Dermis blood vessel endothelial cell (primary cell): ENCODE data around the gene TRAPPC12. TPM values are rescaled to one million over a fixed set of nuclear protein-coding genes. Genes with fewer than 3 reads are reported as not detected.
"Not testable (repeated sequence)": the region's sequence is repeated elsewhere in the genome, so short reads cannot be mapped to it uniquely, and the experiment has no call there.

Experiments used
- DNase-seq: peaks from one replicate; pipeline ENCODE4 v3.0.0; 2010
- total RNA-seq: library from RNA; depleted of rRNA; stranded (reverse); fragments of >200 nt; gene quantifications from 2 replicates; pipeline ENCODE4 v1.2.3, GENCODE V29; 2014

The TRAPPC12 gene
- 35.7 and 63.0 TPM in 2 replicates for total RNA-seq

- DNase-seq: peak; percentile 86
Observed at GRCh38 chr2:3379647-3380534, at the start of gene TRAPPC12. TRAPPC12 (plus strand) TSS chr2:3379694; CDS start chr2:3387624, 7,930 bp downstream.

- DNase-seq: no peak
Observed at GRCh38 chr2:3332133-3332532, 47.4 kb upstream of the TRAPPC12 start.

GRCh38 chr2:3334392-3335345, 44.8 kb upstream of the TRAPPC12 start:
- no peak for DNase-seq

GRCh38 chr2:3336844-3337243, 42.6 kb upstream of the TRAPPC12 start:
- DNase-seq: no peak

GRCh38 chr2:3338340-3338739, 41.2 kb upstream of the TRAPPC12 start:
- DNase-seq: no peak

- no peak for DNase-seq
Observed at GRCh38 chr2:3340144-3340543, 39.4 kb upstream of the TRAPPC12 start.

- DNase-seq: no peak
Observed at GRCh38 chr2:3341336-3341735, 38.2 kb upstream of the TRAPPC12 start.

- no peak for DNase-seq
Observed at GRCh38 chr2:3342324-3342723, 37.2 kb upstream of the TRAPPC12 start.

- DNase-seq: no peak
Observed at GRCh38 chr2:3343012-3343411, 36.5 kb upstream of the TRAPPC12 start.

- no peak for DNase-seq
Observed at GRCh38 chr2:3344897-3345296, 34.6 kb upstream of the TRAPPC12 start.

- no peak for DNase-seq
Observed at GRCh38 chr2:3345621-3346020, 33.9 kb upstream of the TRAPPC12 start.

- DNase-seq: no peak
Observed at GRCh38 chr2:3348767-3349166, 30.7 kb upstream of the TRAPPC12 start.

- no peak for DNase-seq
Observed at GRCh38 chr2:3349211-3349693, 30.2 kb upstream of the TRAPPC12 start.

GRCh38 chr2:3354986-3355385, 24.5 kb upstream of the TRAPPC12 start:
- DNase-seq: no peak

GRCh38 chr2:3355951-3356569, 23.4 kb upstream of the TRAPPC12 start:
- no peak for DNase-seq

- DNase-seq: no peak
Observed at GRCh38 chr2:3356799-3357198, 22.7 kb upstream of the TRAPPC12 start.

GRCh38 chr2:3357446-3357845, 22.0 kb upstream of the TRAPPC12 start:
- DNase-seq: not testable (repeated sequence)

GRCh38 chr2:3357926-3358325, 21.6 kb upstream of the TRAPPC12 start:
- no peak for DNase-seq

GRCh38 chr2:3361518-3362389, 17.7 kb upstream of the TRAPPC12 start:
- DNase-seq: no peak

- no peak for DNase-seq
Observed at GRCh38 chr2:3365219-3365618, 14.3 kb upstream of the TRAPPC12 start.

GRCh38 chr2:3368261-3368722, 11.2 kb upstream of the TRAPPC12 start:
- DNase-seq: no peak
